PC-3 (cell line): Measurements from ENCODE around the gene APOC1.

Experiments
- EZH2 ChIP-seq: fragments of 300-600 bp; sonication (generic); IDR thresholded peaks from one replicate; pipeline ENCODE4 v1.6.1; 2017; ENCODE audit warnings: antibody characterized with exemption, mild to moderate bottlenecking, low read length; ENCODE audit not compliant: unreplicated experiment
- EZH2phosphoT487 ChIP-seq: fragments of 300-600 bp; sonication (generic); IDR thresholded peaks from 2 replicates; pipeline ENCODE4 v1.6.1; 2018; ENCODE audit warnings: mild to moderate bottlenecking, antibody characterized with exemption, low read length, borderline replicate concordance
- TF ChIP-seq, protein P1 (sequence below): fragments of 300-600 bp; sonication (generic); conservative IDR thresholded peaks from 2 replicates; pipeline ENCODE4 v1.5.1; 2017; ENCODE audit warnings: antibody characterized with exemption, low read depth, mild to moderate bottlenecking, low read length

- TF ChIP-seq, protein P1, sequence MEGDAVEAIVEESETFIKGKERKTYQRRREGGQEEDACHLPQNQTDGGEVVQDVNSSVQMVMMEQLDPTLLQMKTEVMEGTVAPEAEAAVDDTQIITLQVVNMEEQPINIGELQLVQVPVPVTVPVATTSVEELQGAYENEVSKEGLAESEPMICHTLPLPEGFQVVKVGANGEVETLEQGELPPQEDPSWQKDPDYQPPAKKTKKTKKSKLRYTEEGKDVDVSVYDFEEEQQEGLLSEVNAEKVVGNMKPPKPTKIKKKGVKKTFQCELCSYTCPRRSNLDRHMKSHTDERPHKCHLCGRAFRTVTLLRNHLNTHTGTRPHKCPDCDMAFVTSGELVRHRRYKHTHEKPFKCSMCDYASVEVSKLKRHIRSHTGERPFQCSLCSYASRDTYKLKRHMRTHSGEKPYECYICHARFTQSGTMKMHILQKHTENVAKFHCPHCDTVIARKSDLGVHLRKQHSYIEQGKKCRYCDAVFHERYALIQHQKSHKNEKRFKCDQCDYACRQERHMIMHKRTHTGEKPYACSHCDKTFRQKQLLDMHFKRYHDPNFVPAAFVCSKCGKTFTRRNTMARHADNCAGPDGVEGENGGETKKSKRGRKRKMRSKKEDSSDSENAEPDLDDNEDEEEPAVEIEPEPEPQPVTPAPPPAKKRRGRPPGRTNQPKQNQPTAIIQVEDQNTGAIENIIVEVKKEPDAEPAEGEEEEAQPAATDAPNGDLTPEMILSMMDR: no peak
- TF ChIP-seq EZH2 (no peak), EZH2phosphoT487 (no peak)
Observed at GRCh38 chr19:44872661-44873060, 41.7 kb upstream of the APOC1 start.
